ENCODE data around the gene KASH5. TPM values are rescaled to one million over a fixed set of nuclear protein-coding genes. Genes with fewer than 3 reads are reported as not detected.
A peak's percentile ranks its signal among the peaks of the same experiment; 100 is the strongest.

KASH5 gene
- total and polyA plus RNA-seq, 4 donors, result 0.52 to 2.9 (median 1.5) TPM; not detected in 1

GRCh38 chr19:49451430-49452181 lies 63.6 kb downstream of the KASH5 start, which contains the start of gene PIH1D1:
Gene PIH1D1, minus strand, starts transcription at chr19:49451814. Its CDS starts 240 bp downstream, at chr19:49451574.
- DNase-seq (peak; percentile 98 to 100 (median 100)), ATAC-seq (ENCODE audit: insufficient read depth, low FRiP score) (peak; percentile 78)
- no peaks in the 10 kb centered on the region for H3K27me3 ChIP-seq (ENCODE audit: control insufficient read depth in 3 of 3, insufficient read depth in 3 of 3, low read length in 2 of 3)
- no peaks in the 10 kb centered on the region for H3K9me3 ChIP-seq (ENCODE audit: control insufficient read depth in 4 of 4, insufficient read depth in 3 of 4, low read length in 3 of 4)
- H3K27ac ChIP-seq (ENCODE audit: low read depth in 1 of 2, low read length in 1 of 2), result peak within 1 kb of the TSS; percentile 83 to 96
- peak within 1 kb of the TSS; percentile 67 for H3K4me3 ChIP-seq
- H3K36me3 ChIP-seq (ENCODE audit: control insufficient read depth in 4 of 4, insufficient read depth in 4 of 4, low read length in 4 of 4), result peaks cover 0 to 19% (median 9%) of the 10 kb centered on the region in 4 donors
- H3K4me1 ChIP-seq (ENCODE audit: control insufficient read depth in 5 of 5, insufficient read depth in 5 of 5, low read length in 5 of 5), result peaks cover 0 to 26% (median 7%) of the 10 kb centered on the region in 5 donors
- TF ChIP-seq CTCF (IDR thresholded peaks at IDR 0.05; ENCODE audit: control extremely low read depth, extremely low read depth), result no peak
- peak within 1 kb of the TSS; percentile 83 to 97 for H3K9ac ChIP-seq (ENCODE audit: insufficient read depth in 1 of 2, low read length in 2 of 2)
- WGBS, 2 donors, result 0% methylated on average over 42 of the region's 42 CpGs

- no peaks in the 10 kb centered on the region for H3K9me3 ChIP-seq (ENCODE audit: control insufficient read depth in 4 of 4, insufficient read depth in 3 of 4, low read length in 3 of 4)
- H3K4me1 ChIP-seq (ENCODE audit: control insufficient read depth in 5 of 5, insufficient read depth in 5 of 5, low read length in 5 of 5), result peaks cover 0 to 31% (median 5%) of the 10 kb centered on the region in 5 donors
- peak within 1 kb of the TSS; percentile 74 to 81 for H3K9ac ChIP-seq (ENCODE audit: insufficient read depth in 1 of 2, low read length in 2 of 2)
- WGBS, 2 donors, result 0% methylated on average over 60 to 66 of the region's 66 CpGs
- H3K27me3 ChIP-seq (ENCODE audit: control insufficient read depth in 3 of 3, insufficient read depth in 3 of 3, low read length in 2 of 3), result no peaks in the 10 kb centered on the region
- DNase-seq, result peak; percentile 99
- H3K27ac ChIP-seq (ENCODE audit: low read depth in 1 of 2, low read length in 1 of 2), result peak within 1 kb of the TSS; percentile 96
- H3K36me3 ChIP-seq (ENCODE audit: control insufficient read depth in 4 of 4, insufficient read depth in 4 of 4, low read length in 4 of 4), result peaks cover 0 to 13% (median 4%) of the 10 kb centered on the region in 4 donors
- peak; percentile 91 for ATAC-seq (ENCODE audit: insufficient read depth, low FRiP score)
- TF ChIP-seq CTCF (IDR thresholded peaks at IDR 0.05; ENCODE audit: control extremely low read depth, extremely low read depth), result no peak
- peak within 1 kb of the TSS; percentile 64 for H3K4me3 ChIP-seq
These were observed 65.1 kb downstream of the KASH5 start, which contains the start of gene ALDH16A1 for GRCh38 chr19:49453013-49453756. Gene ALDH16A1, plus strand, starts transcription at chr19:49453225. Its CDS starts 107 bp downstream, at chr19:49453332.

GRCh38 chr19:49453757-49454240 lies 65.8 kb downstream of the KASH5 start:
- Histone ChIP-seq H3K27me3 (ENCODE audit: control insufficient read depth in 3 of 3, insufficient read depth in 3 of 3, low read length in 2 of 3) (no peaks in the 10 kb centered on the region), H3K9me3 (ENCODE audit: control insufficient read depth in 4 of 4, insufficient read depth in 3 of 4, low read length in 3 of 4) (no peaks in the 10 kb centered on the region), H3K36me3 (ENCODE audit: control insufficient read depth in 4 of 4, insufficient read depth in 4 of 4, low read length in 4 of 4) (peaks cover 0 to 9% (median 4%) of the 10 kb centered on the region in 4 donors), H3K27ac (ENCODE audit: low read depth in 1 of 2, low read length in 1 of 2) (peak overlapping the region; percentile 96), H3K9ac (ENCODE audit: insufficient read depth in 1 of 2, low read length in 2 of 2) (peak overlapping the region; percentile 68 to 81), H3K4me1 (ENCODE audit: control insufficient read depth in 5 of 5, insufficient read depth in 5 of 5, low read length in 5 of 5) (peaks cover 0 to 37% (median 8%) of the 10 kb centered on the region in 5 donors), H3K4me3 (peak overlapping the region; percentile 48)
- no peak for TF ChIP-seq CTCF (IDR thresholded peaks at IDR 0.05; ENCODE audit: control extremely low read depth, extremely low read depth)
- DNase-seq (no peak), ATAC-seq (ENCODE audit: insufficient read depth, low FRiP score) (no peak)
- WGBS, 2 donors, result 34 to 35% methylated on average over 10 of the region's 10 CpGs

Measured in lung (tissue), 12 donors.